KBM-7 (cell line): ENCODE results near the gene VOPP1.

Experiments
- DNase-seq: peaks from one replicate; pipeline ENCODE4 v3.0.0-alpha.2; 2015
- in situ Hi-C: fragments of 300-500 bp; cut with MboI; formaldehyde crosslinking; loops from 2 replicates; pipeline ENCODE4 v1.14.3; 2020; ENCODE audit warnings: low sequenced_read_pairs, low pct_unique_long_range_greater_than_20kb, mixed read lengths

Gene VOPP1

GRCh38 chr7:55501611-55502010, 70.7 kb downstream of the VOPP1 start:
- DNase-seq, result no peak
- in situ Hi-C loops, result no loop called here

GRCh38 chr7:55500117-55500756, 72.1 kb downstream of the VOPP1 start:
- DNase-seq, result no peak
- in situ Hi-C loops, result no loop called here

GRCh38 chr7:55499591-55499990, 72.7 kb downstream of the VOPP1 start:
- in situ Hi-C loops, result no loop called here
- DNase-seq, result no peak

GRCh38 chr7:55498770-55499169, 73.5 kb downstream of the VOPP1 start:
- no peak for DNase-seq
- in situ Hi-C loops, result no loop called here

GRCh38 chr7:55498142-55498541, 74.2 kb downstream of the VOPP1 start:
- no peak for DNase-seq
- in situ Hi-C loops, result no loop called here

GRCh38 chr7:55497521-55497920, 74.8 kb downstream of the VOPP1 start:
- no peak for DNase-seq
- in situ Hi-C loops, result no loop called here

- no peak for DNase-seq
- in situ Hi-C loops, result no loop called here
Measured at GRCh38 chr7:55496906-55497305, 75.4 kb downstream of the VOPP1 start.

GRCh38 chr7:55494951-55495350, 77.4 kb downstream of the VOPP1 start:
- DNase-seq, result no peak
- in situ Hi-C loops, result no loop called here

GRCh38 chr7:55493408-55493807, 78.9 kb downstream of the VOPP1 start:
- in situ Hi-C loops, result no loop called here

GRCh38 chr7:55491346-55491745, 81.0 kb downstream of the VOPP1 start:
- in situ Hi-C loops, result no loop called here
- no peak for DNase-seq

More at GRCh38 chr7:55493408-55493807, 78.9 kb downstream of the VOPP1 start:
- no peak for DNase-seq

GRCh38 chr7:55490099-55490498, 82.2 kb downstream of the VOPP1 start:
- no peak for DNase-seq
- in situ Hi-C loops, result no loop called here

GRCh38 chr7:55489552-55489951, 82.8 kb downstream of the VOPP1 start:
- in situ Hi-C loops, result no loop called here
- no peak for DNase-seq

GRCh38 chr7:55488804-55489340, 83.4 kb downstream of the VOPP1 start:
- in situ Hi-C loops, result no loop called here
- DNase-seq, result no peak

- DNase-seq, result no peak
- in situ Hi-C loops, result no loop called here
Measured at GRCh38 chr7:55488216-55488615, 84.1 kb downstream of the VOPP1 start.

GRCh38 chr7:55486991-55487390, 85.3 kb downstream of the VOPP1 start:
- DNase-seq, result no peak
- in situ Hi-C loops, result no loop called here

GRCh38 chr7:55486192-55486590, 86.1 kb downstream of the VOPP1 start:
- in situ Hi-C loops, result no loop called here
- no peak for DNase-seq

- in situ Hi-C loops, result no loop called here
- DNase-seq, result no peak
Measured at GRCh38 chr7:55485501-55486191, 86.7 kb downstream of the VOPP1 start.

GRCh38 chr7:55484834-55485233, 87.5 kb downstream of the VOPP1 start:
- no peak for DNase-seq
- in situ Hi-C loops, result no loop called here

GRCh38 chr7:55484241-55484640, 88.1 kb downstream of the VOPP1 start:
- in situ Hi-C loops, result no loop called here
- no peak for DNase-seq

- DNase-seq, result no peak
- in situ Hi-C loops, result no loop called here
Measured at GRCh38 chr7:55483046-55483445, 89.3 kb downstream of the VOPP1 start.

GRCh38 chr7:55481155-55481554, 91.1 kb downstream of the VOPP1 start:
- in situ Hi-C loops, result no loop called here
- DNase-seq, result no peak
